HG02798 (cell line): ENCODE data around the gene RPL10.

Experiments used
- ATAC-seq: cut with Tn5 transposase; IDR thresholded peaks from one replicate; pipeline ENCODE4 v1.9.1; 2021; ENCODE audit warnings: mild to moderate bottlenecking; ENCODE audit not compliant: unreplicated experiment, poor library complexity

Gene RPL10

DNA sequence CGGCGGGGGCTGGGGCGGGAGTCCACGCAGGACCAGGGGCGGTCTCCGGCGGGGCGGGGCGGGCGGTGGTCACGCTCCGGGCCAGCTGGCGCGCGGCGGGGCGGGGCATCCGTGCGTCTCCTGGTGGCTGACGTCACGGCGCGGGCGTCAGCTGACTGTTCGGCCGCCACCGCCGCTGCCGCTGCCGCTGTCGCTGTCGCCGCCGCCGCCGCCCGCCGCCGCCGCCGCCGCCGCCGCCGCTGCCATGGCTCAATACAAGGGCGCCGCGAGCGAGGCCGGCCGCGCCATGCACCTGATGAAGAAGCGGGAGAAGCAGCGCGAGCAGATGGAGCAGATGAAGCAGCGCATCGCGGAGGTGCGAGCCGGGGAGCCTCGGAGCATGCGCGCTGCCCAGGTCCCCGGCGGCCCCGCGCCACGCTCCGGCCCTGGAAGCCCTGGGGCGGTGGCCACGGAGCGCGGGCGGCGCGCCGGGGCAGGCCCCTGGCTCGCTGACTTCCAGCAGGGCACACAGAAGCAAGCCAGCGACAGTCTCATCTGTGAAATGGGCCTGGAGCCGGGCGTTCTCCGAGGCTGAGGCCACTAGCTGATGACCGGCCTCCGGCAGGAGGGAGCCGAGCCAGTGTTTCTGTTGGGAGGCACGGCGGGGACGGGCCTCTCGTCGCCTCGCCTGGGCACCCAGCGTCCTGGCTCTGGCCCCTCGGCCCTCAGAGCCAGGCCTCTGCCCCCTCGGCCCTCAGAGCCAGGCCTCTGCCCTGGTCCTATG is 46.0 kb downstream of the RPL10 start, which contains the start of gene FAM50A:
Gene FAM50A, plus strand, starts transcription at position 150 of the 763 bp plus-strand sequence. Its CDS starts 95 bp downstream, at position 245.
- ATAC-seq = peak; percentile 91

DNA sequence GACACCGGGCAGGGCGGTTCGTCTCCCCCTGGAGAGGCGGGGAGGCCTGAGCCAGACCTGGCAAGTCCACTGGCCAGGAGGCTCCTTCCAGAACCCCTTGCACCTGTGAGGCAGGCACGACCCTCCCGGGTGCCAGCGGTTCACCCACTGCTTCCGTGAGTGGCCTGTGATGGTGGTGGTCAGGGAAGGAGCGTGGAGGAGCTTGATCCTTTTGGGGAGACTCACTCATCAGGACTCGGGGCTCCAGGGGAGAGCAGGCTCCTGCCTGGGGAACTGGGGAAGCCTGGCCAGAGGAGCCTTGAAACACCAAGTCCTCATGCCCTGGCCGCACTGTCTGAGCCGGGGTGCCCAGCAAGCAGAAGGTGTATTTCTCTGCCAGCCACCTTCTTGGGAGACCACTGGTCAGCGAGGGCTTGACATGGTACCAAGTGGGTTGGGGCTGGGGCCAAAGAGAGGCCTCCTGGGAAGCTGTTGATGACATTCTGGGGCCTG is 46.6 kb downstream of the RPL10 start:
- no peak for ATAC-seq

DNA sequence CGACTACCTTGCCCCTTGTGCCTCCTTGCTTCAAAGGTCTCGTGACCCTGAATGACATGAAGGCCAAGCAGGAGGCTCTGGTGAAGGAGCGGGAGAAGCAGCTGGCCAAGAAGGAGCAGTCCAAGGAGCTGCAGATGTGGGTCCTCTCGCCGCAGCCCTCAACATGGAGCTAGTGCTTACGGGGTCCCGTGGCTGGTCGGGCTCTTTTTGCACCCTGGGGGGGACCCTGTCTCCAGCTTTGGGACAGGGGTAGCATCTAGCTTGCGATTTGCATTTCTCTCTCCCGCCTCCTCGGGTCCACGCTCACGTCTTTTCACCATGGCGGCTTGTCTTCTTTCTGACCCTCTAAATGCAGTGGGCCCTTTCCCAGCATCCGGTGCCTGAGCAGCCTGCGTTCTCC is 47.6 kb downstream of the RPL10 start:
- ATAC-seq = no peak

DNA sequence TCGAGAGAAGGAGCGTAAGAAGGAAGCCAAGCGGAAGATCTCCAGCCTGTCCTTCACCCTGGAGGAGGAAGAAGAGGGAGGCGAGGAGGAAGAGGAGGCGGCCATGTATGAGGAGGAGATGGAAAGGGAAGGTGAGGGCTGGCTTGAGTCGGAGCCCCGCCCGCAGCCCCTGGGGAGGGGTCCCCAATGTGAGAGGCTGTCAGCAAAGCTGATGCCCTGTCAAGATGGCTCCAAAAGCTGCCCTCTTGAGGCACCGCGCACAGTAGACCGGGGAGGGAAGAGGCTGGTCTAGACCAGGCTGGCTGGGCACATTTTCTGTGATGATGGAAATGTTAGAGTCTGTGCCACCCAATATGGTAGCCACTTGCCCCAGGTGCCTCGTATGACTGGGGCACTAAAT is 48.3 kb downstream of the RPL10 start:
- ATAC-seq = no peak

DNA sequence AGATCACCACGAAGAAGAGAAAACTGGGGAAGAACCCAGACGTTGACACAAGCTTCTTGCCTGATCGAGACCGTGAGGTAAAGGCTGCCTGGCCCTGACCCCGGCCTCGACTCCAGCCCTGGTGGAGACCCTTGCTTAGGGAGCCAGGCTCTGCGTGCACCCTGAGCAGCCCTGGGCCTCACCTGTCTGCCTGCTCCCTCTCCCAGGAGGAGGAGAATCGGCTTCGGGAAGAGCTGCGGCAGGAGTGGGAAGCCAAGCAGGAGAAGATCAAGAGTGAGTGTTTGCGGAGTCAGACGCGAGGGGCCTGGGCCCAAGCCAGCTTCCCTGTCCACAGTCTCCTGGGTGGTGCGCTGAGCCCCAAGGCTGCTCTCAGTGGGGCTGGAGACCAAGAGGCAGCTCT is 50.3 kb downstream of the RPL10 start:
- ATAC-seq = no peak

DNA sequence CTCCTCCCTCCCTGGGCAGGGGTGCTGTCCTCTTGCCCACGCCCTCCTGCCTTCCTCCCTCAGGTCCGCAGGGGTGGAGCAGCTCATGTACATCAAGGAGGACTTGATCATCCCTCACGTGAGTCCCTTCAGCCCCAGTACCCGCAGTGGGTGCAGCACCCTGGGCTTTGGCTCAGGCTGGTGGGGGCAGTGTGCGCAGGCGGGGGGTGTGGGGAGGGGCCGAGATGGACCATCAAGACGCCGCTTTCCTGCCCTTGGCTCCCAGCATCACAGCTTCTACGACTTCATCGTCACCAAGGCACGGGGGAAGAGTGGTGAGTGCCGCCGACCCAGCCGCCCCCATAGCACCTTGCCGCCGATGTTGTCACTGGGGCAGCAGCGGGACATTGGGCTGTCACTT is 51.4 kb downstream of the RPL10 start:
- no peak for ATAC-seq

DNA sequence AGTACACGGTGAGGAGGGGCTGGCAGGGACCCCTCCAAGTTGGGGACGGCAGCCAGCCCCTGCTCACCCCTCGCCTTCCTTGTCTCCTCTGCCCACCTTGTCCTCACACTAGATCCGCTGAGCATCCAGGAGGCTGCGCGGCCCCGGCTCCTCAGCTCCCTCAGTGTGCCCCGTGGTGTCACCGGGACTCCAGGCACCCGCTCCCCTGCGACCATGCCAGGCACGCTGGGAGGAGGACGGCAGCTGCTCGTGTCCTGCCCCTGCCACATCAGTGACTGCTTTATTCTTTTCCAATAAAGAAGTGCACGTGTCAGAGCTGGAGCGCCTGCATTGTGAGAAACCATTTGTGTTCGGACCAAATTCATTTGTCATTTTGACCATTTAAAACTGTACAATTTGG is 52.1 kb downstream of the RPL10 start:
- no peak for ATAC-seq
